WTC11 (cell line): Measurements from ENCODE around the gene RCVRN. TPM values are rescaled to one million over a fixed set of nuclear protein-coding genes. Genes with fewer than 3 reads are reported as not detected.

Source experiments
- ATAC-seq: fragments of 200-7000 bp; cut with Tn5 transposase; 2 replicates; pipeline ENCODE4 v1.10.0; 2021; ENCODE audit warnings: mild to moderate bottlenecking, moderate library complexity
- CTCF ChIA-PET: fragments of 300-600 bp; sonication (Branson Sonifier 250); formaldehyde crosslinking; loops from one replicate; lab custom pipeline; 2021; ENCODE audit warnings: antibody characterized with exemption; lab: Charles Lee
- POLR2A ChIA-PET: fragments of 350-600 bp; sonication (Branson Sonifier 250); formaldehyde crosslinking; loops from one replicate; lab custom pipeline; 2021; ENCODE audit warnings: antibody characterized with exemption; lab: Charles Lee
- DNase-seq: peaks from one replicate; pipeline ENCODE4 v3.0.0; 2021; ENCODE audit warnings: low spot score
- H3K27ac Mint-ChIP-seq: 2 replicates; pipeline ENCODE4 v1.8.0; 2021; ENCODE audit warnings: mixed read lengths
- H3K27me3 Mint-ChIP-seq: 2 replicates; pipeline ENCODE4 v1.8.0; 2021; ENCODE audit warnings: low read depth, mild to moderate bottlenecking, moderate library complexity, mixed read lengths
- H3K36me3 Mint-ChIP-seq: 2 replicates; pipeline ENCODE4 v1.8.0; 2021; ENCODE audit warnings: mixed read lengths
- H3K4me1 Mint-ChIP-seq: 2 replicates; pipeline ENCODE4 v1.8.0; 2022; ENCODE audit warnings: mixed read lengths
- H3K4me3 Mint-ChIP-seq: 2 replicates; pipeline ENCODE4 v1.8.0; 2021; ENCODE audit warnings: mild to moderate bottlenecking, moderate library complexity, mixed read lengths
- H3K9me3 Mint-ChIP-seq: 2 replicates; pipeline ENCODE4 v1.8.0; 2021; ENCODE audit warnings: mixed read lengths
- CREB1 ChIP-seq: sonication (generic); formaldehyde crosslinking; IDR thresholded peaks from 2 replicates; pipeline ENCODE4 v1.8.0; 2023; ENCODE audit warnings: mild to moderate bottlenecking, missing genetic modification reagents
- ELF4 ChIP-seq: sonication (generic); formaldehyde crosslinking; IDR thresholded peaks from 2 replicates; pipeline ENCODE4 v1.8.1; 2022; ENCODE audit warnings: low read depth, mild to moderate bottlenecking, moderate library complexity, missing genetic modification reagents
- ESRRA ChIP-seq: sonication (generic); formaldehyde crosslinking; IDR thresholded peaks from 2 replicates; pipeline ENCODE4 v1.8.1; 2022; ENCODE audit warnings: mild to moderate bottlenecking, missing genetic modification reagents, borderline replicate concordance
- FOXP1 ChIP-seq: sonication (generic); formaldehyde crosslinking; IDR thresholded peaks from 2 replicates; pipeline ENCODE4 v1.8.0; 2022; ENCODE audit warnings: missing genetic modification reagents, mild to moderate bottlenecking, moderate library complexity, borderline replicate concordance
- KAT7 ChIP-seq: sonication (generic); formaldehyde crosslinking; IDR thresholded peaks from 2 replicates; pipeline ENCODE4 v1.8.1; 2023; ENCODE audit warnings: missing genetic modification reagents, mild to moderate bottlenecking, borderline replicate concordance
- PRRX2 ChIP-seq: fragments of 250-450 bp; sonication (Bioruptor Pico); IDR thresholded peaks from 2 replicates; pipeline ENCODE4 v1.8.0; 2021; ENCODE audit warnings: mild to moderate bottlenecking
- RORB ChIP-seq: fragments of 250-450 bp; sonication (Bioruptor Pico); IDR thresholded peaks from 2 replicates; pipeline ENCODE4 v1.9.0; 2021; ENCODE audit warnings: mild to moderate bottlenecking
- SMAD4 ChIP-seq: sonication (generic); formaldehyde crosslinking; IDR thresholded peaks from 2 replicates; pipeline ENCODE4 v1.8.0; 2022; ENCODE audit warnings: mild to moderate bottlenecking, missing genetic modification reagents
- ZNF138 ChIP-seq: sonication (generic); formaldehyde crosslinking; conservative IDR thresholded peaks from 2 replicates; pipeline ENCODE4 v1.8.1; 2022; ENCODE audit warnings: mild to moderate bottlenecking, moderate library complexity, missing genetic modification reagents
- ZNF263 ChIP-seq: sonication (generic); formaldehyde crosslinking; IDR thresholded peaks from 2 replicates; pipeline ENCODE4 v1.8.1; 2022; ENCODE audit warnings: low read depth, mild to moderate bottlenecking, moderate library complexity, missing genetic modification reagents
- ZNF416 ChIP-seq: fragments of 250-450 bp; sonication (Bioruptor Pico); IDR thresholded peaks from 2 replicates; pipeline ENCODE4 v1.9.0; 2021; ENCODE audit warnings: mild to moderate bottlenecking, inconsistent platforms
- ZNF423 ChIP-seq: fragments of 250-450 bp; sonication (Bioruptor Pico); IDR thresholded peaks from 2 replicates; pipeline ENCODE4 v2.1.2; 2022; ENCODE audit warnings: mild to moderate bottlenecking, moderate library complexity
- ZNF671 ChIP-seq: fragments of 250-450 bp; sonication (Bioruptor Pico); IDR thresholded peaks from 2 replicates; pipeline ENCODE4 v1.8.0; 2021; ENCODE audit warnings: mild to moderate bottlenecking
- total RNA-seq: library from RNA; stranded (reverse); gene quantifications from 3 replicates; pipeline ENCODE4 v1.2.3, GENCODE V29; 2021
- TF ChIP-seq, protein P1 (sequence below): sonication (generic); formaldehyde crosslinking; IDR thresholded peaks from 2 replicates; pipeline ENCODE4 v1.8.0; 2022; ENCODE audit warnings: missing genetic modification reagents
- TF ChIP-seq, protein P2 (sequence below): sonication (generic); formaldehyde crosslinking; conservative IDR thresholded peaks from 2 replicates; pipeline ENCODE4 v1.8.1; 2023; ENCODE audit warnings: mild to moderate bottlenecking, low read depth, missing genetic modification reagents, moderate library complexity
- TF ChIP-seq, protein P3 (sequence below): sonication (generic); formaldehyde crosslinking; IDR thresholded peaks from 2 replicates; pipeline ENCODE4 v1.8.1; 2022; ENCODE audit warnings: mild to moderate bottlenecking, moderate library complexity, missing genetic modification reagents
- TF ChIP-seq, protein P4 (sequence below): fragments of 250-450 bp; sonication (Bioruptor Pico); IDR thresholded peaks from 2 replicates; pipeline ENCODE4 v1.9.0; 2021; ENCODE audit warnings: mild to moderate bottlenecking

Gene RCVRN
- total RNA-seq, 1 experiment from 2014 or later = not detected

DNA sequence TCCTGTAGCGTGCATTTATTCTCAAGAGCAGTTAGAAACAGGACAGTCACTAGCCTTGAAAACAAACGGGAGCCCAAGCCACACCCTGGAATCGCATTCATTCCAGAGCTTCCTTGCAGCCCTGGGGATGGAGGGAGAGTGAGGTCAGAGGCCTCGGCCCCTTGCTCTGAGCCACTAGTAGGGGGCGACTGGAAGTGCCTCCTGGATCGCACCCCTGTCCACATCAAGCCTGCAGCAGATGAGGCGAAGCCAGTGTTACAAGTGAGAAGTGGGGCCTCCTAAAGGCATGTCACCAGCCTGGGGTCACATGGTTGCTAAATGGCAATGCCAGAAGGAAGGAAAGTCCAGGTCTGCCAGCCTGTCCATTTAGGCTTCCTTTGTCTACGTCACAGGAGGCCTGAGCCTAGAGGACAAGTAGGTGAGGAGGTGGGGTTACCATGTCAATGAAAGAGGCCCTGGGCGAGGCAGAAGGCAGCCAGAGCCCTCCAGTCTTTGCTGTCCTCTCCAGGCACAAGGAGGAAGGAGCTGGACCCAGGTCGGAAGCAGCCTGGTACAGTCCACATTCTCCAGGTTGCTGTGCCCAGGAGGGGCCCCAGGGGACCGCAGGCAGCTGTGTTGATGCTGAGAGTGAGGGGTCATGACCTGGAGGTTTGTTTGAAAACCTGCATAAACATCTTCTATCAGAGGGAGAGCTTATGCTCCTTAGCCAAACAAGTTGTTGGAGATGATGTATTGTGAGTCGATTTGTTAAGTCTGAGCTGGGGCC, 3.0 kb upstream of the RCVRN start:
- H3K36me3 Mint-ChIP-seq = no peaks in the 10 kb centered on the region
- H3K27ac Mint-ChIP-seq = no peak overlapping the region
- no peak overlapping the region for H3K4me3 Mint-ChIP-seq
- ATAC-seq (peak; percentile 60), DNase-seq (no peak)
- ChIA-PET POLR2A (no interaction called here), CTCF (interaction anchor here (1.0 to 2.6 kb wide), 8 partner anchors 10 to 140 kb away, joined by 3 to 11 read pairs (median 4); no protein-coding TSS in a partner anchor)
- no peaks in the 10 kb centered on the region for H3K9me3 Mint-ChIP-seq
- H3K27me3 Mint-ChIP-seq = no peaks in the 10 kb centered on the region; the same call in 1 of the 2 replicates
- H3K4me1 Mint-ChIP-seq = peaks cover 12% of the 10 kb centered on the region
- TF ChIP-seq SMAD4 (CRISPR knock-in tag) = no peak
- TF ChIP-seq, protein P1, sequence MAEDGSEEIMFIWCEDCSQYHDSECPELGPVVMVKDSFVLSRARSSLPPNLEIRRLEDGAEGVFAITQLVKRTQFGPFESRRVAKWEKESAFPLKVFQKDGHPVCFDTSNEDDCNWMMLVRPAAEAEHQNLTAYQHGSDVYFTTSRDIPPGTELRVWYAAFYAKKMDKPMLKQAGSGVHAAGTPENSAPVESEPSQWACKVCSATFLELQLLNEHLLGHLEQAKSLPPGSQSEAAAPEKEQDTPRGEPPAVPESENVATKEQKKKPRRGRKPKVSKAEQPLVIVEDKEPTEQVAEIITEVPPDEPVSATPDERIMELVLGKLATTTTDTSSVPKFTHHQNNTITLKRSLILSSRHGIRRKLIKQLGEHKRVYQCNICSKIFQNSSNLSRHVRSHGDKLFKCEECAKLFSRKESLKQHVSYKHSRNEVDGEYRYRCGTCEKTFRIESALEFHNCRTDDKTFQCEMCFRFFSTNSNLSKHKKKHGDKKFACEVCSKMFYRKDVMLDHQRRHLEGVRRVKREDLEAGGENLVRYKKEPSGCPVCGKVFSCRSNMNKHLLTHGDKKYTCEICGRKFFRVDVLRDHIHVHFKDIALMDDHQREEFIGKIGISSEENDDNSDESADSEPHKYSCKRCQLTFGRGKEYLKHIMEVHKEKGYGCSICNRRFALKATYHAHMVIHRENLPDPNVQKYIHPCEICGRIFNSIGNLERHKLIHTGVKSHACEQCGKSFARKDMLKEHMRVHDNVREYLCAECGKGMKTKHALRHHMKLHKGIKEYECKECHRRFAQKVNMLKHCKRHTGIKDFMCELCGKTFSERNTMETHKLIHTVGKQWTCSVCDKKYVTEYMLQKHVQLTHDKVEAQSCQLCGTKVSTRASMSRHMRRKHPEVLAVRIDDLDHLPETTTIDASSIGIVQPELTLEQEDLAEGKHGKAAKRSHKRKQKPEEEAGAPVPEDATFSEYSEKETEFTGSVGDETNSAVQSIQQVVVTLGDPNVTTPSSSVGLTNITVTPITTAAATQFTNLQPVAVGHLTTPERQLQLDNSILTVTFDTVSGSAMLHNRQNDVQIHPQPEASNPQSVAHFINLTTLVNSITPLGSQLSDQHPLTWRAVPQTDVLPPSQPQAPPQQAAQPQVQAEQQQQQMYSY (CRISPR knock-in tag) = peak; percentile 88

DNA sequence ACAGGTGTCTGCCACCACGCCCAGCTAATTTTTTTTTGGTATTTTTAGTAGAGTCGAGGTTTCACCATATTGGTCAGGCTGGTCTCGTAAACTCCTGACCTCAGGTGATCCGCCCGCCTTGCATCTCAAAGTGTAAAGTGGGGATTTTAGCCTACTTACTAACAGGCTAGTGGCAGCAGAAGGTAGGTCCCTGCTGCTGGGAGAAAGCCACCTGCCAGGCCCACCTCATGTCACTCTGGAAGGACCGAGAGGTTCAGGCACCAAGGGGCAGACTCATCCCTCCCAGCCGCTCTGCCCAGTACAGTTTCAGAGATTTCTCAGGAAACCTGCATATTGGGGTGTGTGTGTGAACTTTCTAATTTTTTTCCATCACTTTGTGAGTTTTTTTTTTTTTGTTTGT, 2.1 kb upstream of the RCVRN start:
- Mint-ChIP-seq H3K4me3 (no peak overlapping the region), H3K9me3 (no peaks in the 10 kb centered on the region), H3K27me3 (no peaks in the 10 kb centered on the region; the same call in 1 of the 2 replicates), H3K4me1 (peaks cover 14% of the 10 kb centered on the region), H3K27ac (no peak overlapping the region), H3K36me3 (no peaks in the 10 kb centered on the region)
- DNase-seq (no peak), ATAC-seq (no peak)
- POLR2A ChIA-PET = no interaction called here
- CTCF ChIA-PET = interaction anchor here (1.6 to 1.9 kb wide), 3 partner anchors 17 to 90 kb away, joined by 5 to 9 read pairs (median 8); no protein-coding TSS in a partner anchor
- TF ChIP-seq CREB1 (no peak), ZNF671 (CRISPR knock-in tag) (no peak), ZNF423 (CRISPR knock-in tag) (no peak), ZNF416 (CRISPR knock-in tag) (no peak), ZNF138 (CRISPR knock-in tag) (no peak), KAT7 (no peak), FOXP1 (CRISPR knock-in tag) (no peak), ELF4 (no peak), ESRRA (no peak), PRRX2 (CRISPR knock-in tag) (no peak), SMAD4 (CRISPR knock-in tag) (no peak), RORB (CRISPR knock-in tag) (no peak), ZNF263 (CRISPR knock-in tag) (no peak)
- TF ChIP-seq, protein P2, sequence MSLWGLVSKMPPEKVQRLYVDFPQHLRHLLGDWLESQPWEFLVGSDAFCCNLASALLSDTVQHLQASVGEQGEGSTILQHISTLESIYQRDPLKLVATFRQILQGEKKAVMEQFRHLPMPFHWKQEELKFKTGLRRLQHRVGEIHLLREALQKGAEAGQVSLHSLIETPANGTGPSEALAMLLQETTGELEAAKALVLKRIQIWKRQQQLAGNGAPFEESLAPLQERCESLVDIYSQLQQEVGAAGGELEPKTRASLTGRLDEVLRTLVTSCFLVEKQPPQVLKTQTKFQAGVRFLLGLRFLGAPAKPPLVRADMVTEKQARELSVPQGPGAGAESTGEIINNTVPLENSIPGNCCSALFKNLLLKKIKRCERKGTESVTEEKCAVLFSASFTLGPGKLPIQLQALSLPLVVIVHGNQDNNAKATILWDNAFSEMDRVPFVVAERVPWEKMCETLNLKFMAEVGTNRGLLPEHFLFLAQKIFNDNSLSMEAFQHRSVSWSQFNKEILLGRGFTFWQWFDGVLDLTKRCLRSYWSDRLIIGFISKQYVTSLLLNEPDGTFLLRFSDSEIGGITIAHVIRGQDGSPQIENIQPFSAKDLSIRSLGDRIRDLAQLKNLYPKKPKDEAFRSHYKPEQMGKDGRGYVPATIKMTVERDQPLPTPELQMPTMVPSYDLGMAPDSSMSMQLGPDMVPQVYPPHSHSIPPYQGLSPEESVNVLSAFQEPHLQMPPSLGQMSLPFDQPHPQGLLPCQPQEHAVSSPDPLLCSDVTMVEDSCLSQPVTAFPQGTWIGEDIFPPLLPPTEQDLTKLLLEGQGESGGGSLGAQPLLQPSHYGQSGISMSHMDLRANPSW (CRISPR knock-in tag) = no peak
- TF ChIP-seq, protein P3, sequence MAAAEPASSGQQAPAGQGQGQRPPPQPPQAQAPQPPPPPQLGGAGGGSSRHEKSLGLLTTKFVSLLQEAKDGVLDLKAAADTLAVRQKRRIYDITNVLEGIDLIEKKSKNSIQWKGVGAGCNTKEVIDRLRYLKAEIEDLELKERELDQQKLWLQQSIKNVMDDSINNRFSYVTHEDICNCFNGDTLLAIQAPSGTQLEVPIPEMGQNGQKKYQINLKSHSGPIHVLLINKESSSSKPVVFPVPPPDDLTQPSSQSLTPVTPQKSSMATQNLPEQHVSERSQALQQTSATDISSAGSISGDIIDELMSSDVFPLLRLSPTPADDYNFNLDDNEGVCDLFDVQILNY (CRISPR knock-in tag) = no peak
- TF ChIP-seq, protein P4, sequence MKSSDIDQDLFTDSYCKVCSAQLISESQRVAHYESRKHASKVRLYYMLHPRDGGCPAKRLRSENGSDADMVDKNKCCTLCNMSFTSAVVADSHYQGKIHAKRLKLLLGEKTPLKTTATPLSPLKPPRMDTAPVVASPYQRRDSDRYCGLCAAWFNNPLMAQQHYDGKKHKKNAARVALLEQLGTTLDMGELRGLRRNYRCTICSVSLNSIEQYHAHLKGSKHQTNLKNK = no peak
